Femur (tissue), 1 donor: ENCODE results near the gene TSPAN33.
"Not testable (repeated sequence)": the region's sequence is repeated elsewhere in the genome, so short reads cannot be mapped to it uniquely, and the experiment has no call there.

Experiments used
- DNase-seq: peaks from one replicate; pipeline ENCODE4 v3.0.0-alpha.2; 2017

Gene TSPAN33

GRCh38 chr7:129144095-129144833 lies at the start of gene TSPAN33:
TSS of gene TSPAN33 (plus strand) at chr7:129144707. CDS start at chr7:129144981, 274 bp downstream.
- peak; percentile 87 for DNase-seq

DNA sequence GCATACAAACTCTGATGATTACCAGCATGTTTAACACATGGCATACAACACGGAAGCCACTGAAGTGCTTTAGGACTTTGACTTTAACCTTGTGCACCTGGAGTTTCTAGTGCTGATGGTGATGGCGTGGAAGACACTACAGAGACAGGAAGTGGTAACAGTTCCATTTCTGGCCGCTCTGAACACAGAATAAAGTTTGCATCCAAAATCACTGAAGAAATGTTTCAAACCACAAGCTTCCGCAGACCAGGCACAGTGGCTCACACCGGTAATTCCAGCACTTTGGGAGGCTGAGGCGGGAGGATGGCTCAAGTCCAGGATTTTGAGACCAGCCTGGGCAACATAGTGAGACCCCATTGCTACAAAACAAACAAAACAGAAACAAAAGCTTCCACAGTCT lies 49.2 kb upstream of the TSPAN33 start:
- DNase-seq = no peak

GRCh38 chr7:129098409-129099084 lies 46.0 kb upstream of the TSPAN33 start:
- no peak for DNase-seq

DNA sequence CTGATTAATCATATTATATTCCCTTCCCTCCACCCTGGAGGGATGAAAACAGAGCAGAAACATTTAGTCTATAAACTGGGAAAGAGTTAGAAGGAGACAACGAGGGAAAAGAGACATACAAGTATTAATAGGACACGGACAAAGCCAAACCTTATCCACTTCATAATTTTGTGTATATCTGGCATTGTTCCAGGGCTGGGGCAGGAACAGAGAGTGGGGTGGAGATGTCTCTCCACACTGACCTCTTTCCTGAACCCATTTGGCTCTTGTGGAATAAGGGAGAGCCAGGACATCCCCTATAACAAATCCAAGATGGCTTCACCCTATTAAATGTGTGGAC lies 43.7 kb upstream of the TSPAN33 start:
- DNase-seq = no peak

GRCh38 chr7:129101746-129102145 lies 42.8 kb upstream of the TSPAN33 start:
- DNase-seq = no peak

DNA sequence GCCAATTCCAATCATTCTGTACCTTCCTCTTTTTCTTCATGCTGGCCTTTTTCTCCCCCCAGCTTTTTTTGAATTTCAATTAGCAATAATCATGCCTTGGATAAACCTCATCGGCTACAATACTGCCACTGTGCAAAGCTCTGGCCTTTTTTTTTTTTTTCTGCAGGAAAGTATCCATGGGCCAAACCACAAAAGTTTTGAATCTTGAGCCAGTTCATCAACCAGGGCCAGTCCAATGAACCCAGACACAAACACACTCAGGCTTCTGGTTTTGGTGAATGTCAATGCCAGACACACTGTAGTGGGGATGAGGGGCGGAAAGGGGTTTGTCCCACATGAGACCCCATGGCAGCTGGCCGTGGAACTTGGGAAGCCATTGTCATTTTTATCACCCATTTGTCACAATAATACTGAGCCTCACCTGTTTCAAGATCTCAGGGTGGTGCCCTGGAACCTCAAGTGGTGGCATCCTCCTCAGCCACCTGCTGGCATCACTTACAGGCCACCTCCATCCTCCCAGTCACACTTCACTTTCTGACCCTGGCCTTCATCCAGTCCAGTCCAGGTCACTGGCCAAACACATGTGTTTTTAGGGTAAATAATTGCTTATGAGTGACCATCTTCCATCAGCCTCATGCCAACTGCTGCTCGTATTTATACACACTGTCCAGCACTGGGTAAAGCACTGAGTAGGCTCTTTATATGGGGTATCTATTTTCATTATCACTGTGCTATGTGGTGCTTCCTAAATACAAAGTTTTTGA lies 40.8 kb upstream of the TSPAN33 start:
- no peak for DNase-seq

DNA sequence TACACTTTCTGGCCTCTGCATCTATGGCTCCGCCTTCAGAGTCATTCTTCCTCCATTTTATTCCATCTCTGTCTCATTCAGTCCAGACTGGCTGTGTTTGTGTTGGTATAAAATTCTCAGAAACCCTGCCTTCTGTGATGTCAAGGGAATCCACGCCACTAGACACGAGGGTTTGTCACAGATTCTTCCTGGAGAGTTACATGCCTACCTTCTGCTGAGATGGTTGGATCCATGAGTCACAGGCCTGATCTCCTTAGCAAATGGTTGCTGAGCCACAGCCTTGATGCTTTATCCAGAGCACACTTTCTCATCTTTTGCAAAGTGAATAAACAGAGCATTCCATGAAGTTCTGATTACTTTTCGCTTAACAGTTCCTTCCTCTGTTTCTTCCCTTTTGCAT lies 35.9 kb upstream of the TSPAN33 start:
- DNase-seq = no peak

DNA sequence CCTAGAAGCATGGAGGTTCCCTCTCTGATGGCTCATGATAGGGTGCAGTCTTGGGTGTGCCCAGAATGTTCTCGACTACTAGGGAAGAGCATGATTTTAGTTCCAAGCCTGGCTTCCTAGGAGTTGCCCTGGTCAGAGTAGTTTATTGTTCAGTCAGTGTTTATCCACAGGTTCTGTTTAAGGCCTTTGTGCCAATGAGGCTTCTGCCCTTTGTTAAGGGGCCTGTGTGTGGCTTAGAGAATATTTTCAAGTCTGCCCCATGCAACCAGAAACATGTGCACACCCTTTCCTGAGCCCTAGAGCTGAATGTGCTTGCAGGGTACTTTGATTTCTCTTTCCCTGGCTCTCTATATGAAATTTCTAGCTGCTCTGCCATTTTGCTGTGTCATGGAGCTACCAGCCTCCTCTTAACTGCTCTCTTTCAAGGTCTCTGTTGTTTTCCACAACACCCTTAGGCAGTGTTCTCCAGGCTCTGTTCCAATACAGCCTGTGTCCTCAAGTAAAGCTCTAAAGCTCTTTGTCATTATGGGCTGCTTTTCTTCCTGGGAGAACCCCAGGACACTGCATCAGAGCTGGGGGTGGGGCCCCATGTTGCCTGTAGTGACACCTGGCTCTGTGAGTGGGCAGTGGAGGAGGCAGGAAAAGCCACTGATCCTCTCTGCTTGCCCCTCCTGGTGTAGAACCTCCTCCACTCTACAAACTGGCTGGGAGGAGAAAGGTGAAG lies 34.1 kb upstream of the TSPAN33 start:
- DNase-seq = no peak

GRCh38 chr7:129110982-129111376 lies 33.5 kb upstream of the TSPAN33 start:
- DNase-seq = no peak

- no peak for DNase-seq
Observed at GRCh38 chr7:129115676-129116075, 28.8 kb upstream of the TSPAN33 start.

DNA sequence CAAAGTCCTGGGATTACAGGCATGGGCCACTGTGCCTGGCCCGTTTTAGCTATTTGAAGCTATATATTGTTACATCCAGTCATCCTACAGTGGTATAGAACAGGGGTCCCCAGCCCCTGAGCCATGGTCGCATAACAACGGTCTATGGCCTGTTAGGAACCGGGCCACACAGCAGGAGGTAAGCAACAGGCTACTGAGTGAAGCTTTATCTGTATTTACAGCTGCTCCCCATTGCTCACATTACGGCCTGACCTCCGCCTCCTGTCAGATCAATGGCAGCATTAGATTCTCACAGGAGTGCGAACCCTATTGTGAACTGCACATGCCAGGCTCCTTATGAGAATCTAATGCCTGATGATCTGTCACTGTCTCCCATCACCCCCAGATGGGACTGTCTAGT lies 26.3 kb upstream of the TSPAN33 start:
- DNase-seq = no peak

- DNase-seq = no peak
Observed at GRCh38 chr7:129118976-129119375, 25.5 kb upstream of the TSPAN33 start.

- not testable (repeated sequence) for DNase-seq
Observed at GRCh38 chr7:129121501-129122077, 22.9 kb upstream of the TSPAN33 start.

- no peak for DNase-seq
Observed at GRCh38 chr7:129122078-129122750, 22.3 kb upstream of the TSPAN33 start.

- no peak for DNase-seq
Observed at GRCh38 chr7:129122751-129123509, 21.6 kb upstream of the TSPAN33 start.

GRCh38 chr7:129123510-129123857 lies 21.0 kb upstream of the TSPAN33 start:
- no peak for DNase-seq

DNA sequence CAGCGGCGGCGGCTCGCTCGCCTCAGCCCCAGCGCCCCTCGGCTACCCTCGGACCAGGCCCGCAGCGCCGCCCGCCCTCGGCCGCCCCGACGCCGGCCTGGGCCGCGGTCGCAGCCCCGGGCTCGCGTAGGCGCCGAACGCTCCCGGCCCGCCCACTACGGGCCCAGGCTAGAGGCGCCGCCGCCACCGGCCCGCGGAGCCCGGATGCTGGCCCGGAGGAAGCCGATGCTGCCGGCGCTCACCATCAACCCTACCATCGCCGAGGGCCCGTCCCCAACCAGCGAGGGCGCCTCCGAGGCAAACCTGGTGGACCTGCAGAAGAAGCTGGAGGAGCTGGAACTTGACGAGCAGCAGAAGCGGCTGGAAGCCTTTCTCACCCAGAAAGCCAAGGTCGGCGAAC lies 18.2 kb upstream of the TSPAN33 start:
- no peak for DNase-seq

DNA sequence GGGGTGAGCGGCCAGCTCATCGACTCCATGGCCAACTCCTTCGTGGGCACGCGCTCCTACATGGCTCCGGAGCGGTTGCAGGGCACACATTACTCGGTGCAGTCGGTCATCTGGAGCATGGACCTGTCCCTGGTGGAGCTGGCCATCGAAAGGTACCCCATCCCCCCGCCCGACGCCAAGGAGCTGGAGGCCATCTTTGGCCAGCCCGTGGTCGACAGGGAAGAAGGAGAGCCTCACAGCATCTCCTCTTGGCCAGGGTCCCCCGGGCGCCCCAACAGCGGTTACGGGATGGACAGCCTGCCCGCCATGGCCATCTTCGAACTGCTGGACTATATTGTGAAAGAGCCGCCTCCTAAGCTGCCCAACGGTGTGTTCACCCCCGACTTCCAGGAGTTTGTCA lies 17.4 kb upstream of the TSPAN33 start:
- DNase-seq = no peak

GRCh38 chr7:129127601-129128000 lies 16.9 kb upstream of the TSPAN33 start:
- no peak for DNase-seq

DNA sequence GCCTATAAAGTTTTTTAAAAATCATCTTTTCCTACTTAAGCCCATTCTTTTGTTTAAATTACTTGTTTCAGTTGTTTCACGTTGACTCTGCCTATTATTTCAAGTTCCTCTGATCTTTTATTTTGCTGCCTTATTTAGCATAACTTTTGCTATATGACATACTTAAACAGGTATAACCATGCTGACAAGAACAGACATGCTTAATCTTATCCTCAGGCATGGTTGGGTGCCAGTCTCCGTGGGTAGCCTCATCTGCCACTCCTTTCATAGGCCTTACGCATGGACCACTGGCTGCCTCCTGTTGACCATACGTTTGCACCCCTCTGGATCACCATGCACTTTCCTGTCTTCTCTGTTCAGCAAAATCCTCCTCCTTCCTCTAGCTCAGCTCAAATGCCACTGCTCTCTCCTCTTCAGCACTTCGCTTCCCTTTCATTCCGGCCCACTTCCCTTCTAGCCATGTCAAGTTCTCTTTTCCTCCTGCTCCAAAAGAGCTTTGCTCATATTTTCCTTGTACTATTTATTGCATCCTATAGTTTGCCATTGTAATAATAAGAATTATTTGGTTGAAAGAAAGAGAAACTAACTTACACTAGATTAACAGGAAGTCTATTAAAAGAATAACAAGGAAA lies 10.0 kb upstream of the TSPAN33 start:
- no peak for DNase-seq
